ENCODE data around the gene GNRH2. TPM values are rescaled to one million over a fixed set of nuclear protein-coding genes. Genes with fewer than 3 reads are reported as not detected.

Gene GNRH2
- total and polyA plus RNA-seq, 2 of the 8 experiments (the other 6 are each of a cell fraction or from before 2014, with no cell fraction given) = 0.09 to 0.82 TPM

DNA sequence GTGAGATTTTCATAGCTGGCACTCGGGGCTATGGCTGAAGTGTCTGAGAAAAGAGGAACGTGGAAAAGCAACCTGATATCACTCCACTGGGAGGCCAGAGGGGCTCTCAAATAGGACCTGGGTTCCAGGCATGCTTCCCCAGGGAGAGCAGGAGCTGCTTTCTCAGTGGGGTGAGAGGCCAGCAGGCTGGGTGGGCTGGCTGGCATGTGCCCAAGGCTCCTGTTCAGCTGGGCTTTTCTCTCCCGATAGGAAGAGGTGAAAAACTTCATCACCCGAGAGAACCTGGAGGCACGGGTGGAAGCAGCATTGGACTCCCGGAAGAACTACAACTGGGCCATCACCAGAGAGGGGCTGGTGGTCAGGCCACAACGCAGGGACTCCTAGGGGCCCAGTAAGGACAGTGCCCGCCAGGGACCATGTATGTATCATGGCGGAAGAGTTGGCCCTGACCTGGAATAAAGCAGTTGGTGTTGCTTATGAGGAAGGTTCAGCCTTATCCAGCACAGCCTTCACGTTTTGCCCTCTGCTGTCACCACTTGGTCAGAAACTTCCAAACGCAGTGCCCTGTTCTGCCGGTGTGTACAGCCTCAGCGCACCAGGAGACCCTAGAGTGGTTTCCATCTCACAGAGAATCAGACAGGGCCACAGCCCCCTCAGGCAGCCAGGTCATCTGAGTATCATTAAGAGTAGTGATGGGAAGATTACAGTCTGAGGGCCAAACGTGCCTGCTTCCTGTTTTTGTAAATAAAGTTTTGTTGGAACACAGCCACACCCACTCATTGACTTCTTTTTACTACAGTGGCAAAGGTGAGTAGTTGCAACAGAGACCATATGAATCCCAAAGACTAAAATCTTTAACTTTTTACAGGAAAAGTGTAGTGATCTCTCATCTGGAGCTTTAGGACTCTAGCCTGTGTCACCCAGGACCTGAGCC, 4.3 kb downstream of the GNRH2 start:
- 95% methylated on average over 13 of the region's 14 CpGs; no CpG with 5 or more reads in 1 of the 2 experiments for WGBS, 2 experiments (ENCODE audit: extremely low coverage in 1 of 2, insufficient coverage in 1 of 2, insufficient read length in 1 of 2, insufficient replicate concordance in 2 of 2, low coverage in 1 of 2, low lambda C conversion rate in 2 of 2, missing lambda C conversion rate in 1 of 2)
- ChIA-PET POLR2A (ENCODE audit: partially characterized antibody) (interaction anchor here (1.1 kb wide), 1 partner anchor 21 kb away, joined by 3 read pairs; no protein-coding TSS in a partner anchor), CTCF (ENCODE audit: partially characterized antibody) (interaction anchor here (1.0 kb wide), 1 partner anchor 62 kb away, joined by 3 read pairs; no protein-coding TSS in a partner anchor)
- DNase-seq (ENCODE audit: low read depth in 1 of 2, low spot score in 2 of 2) = no peak
- Histone ChIP-seq H2BK120ac (replicated peaks; ENCODE audit: low read depth, low read length) (no peak overlapping the region), H3K79me1 (ENCODE audit: low read depth, low read length) (peaks cover 5% of the 10 kb centered on the region), H4K20me1 (replicated peaks in 1 of 2; ENCODE audit: control insufficient read depth in 1 of 2, insufficient read depth in 2 of 2, low read length in 2 of 2) (no peaks in the 10 kb centered on the region), H3K23me2 (ENCODE audit: low read depth, low read length) (peaks cover 8% of the 10 kb centered on the region), H3K9me3 (ENCODE audit: insufficient read depth in 2 of 2, low read depth in 1 of 2, low read length in 1 of 2) (no peaks in the 10 kb centered on the region), H3K27ac (ENCODE audit: low read depth, low read length) (no peak overlapping the region), H3K4ac (replicated peaks; ENCODE audit: insufficient read length, low read depth, low read length) (no peak overlapping the region), H4K5ac (ENCODE audit: insufficient read length, low read depth, low read length) (no peak overlapping the region), H2AK5ac (ENCODE audit: low read depth, low read length) (no peak overlapping the region), H2AFZ (ENCODE audit: low read length) (no peak overlapping the region), H3K36me3 (ENCODE audit: control insufficient read depth in 2 of 4, insufficient read depth in 4 of 4, low read length in 3 of 4) (peaks cover 9 to 23% (median 21%) of the 10 kb centered on the region in 4 experiments; a peak in 7 of 8 replicates), H3K79me2 (ENCODE audit: control insufficient read depth in 1 of 2, insufficient read depth in 2 of 2, low read length in 2 of 2) (peaks cover 0 to 6% of the 10 kb centered on the region in 2 experiments; a peak in 1 of 4 replicates), H3K4me3 (ENCODE audit: extremely low read depth in 1 of 4, insufficient read depth in 2 of 4, low read depth in 3 of 4, low read length in 4 of 4) (0 out of 8 replicates have a peak overlapping the region, but pooled peaks of 1 of the 4 experiments have one; percentile 81), H2BK5ac (ENCODE audit: low read depth, low read length) (no peak overlapping the region), H2BK15ac (ENCODE audit: low read length) (no peak overlapping the region), H4K91ac (replicated peaks; ENCODE audit: insufficient read length, low read length) (no peak overlapping the region), H2BK12ac (ENCODE audit: low read depth, low read length) (no peak overlapping the region), H4K8ac (ENCODE audit: extremely low read depth, insufficient read depth, low read length) (peak overlapping the region; percentile 64; the same call in 1 of the 2 replicates), H3K18ac (ENCODE audit: extremely low read depth, low read length) (no peak overlapping the region), H3K56ac (replicated peaks; ENCODE audit: insufficient read length, low read depth, low read length) (no peak overlapping the region), H3K4me2 (ENCODE audit: insufficient read depth in 1 of 2, low read depth in 2 of 2, low read length in 2 of 2) (peak overlapping the region; percentile 68 to 78), H3K9ac (replicated peaks in 1 of 4; ENCODE audit: extremely low read depth in 1 of 4, low read depth in 3 of 4, low read length in 3 of 4) (no peak overlapping the region), H3K27me3 (replicated peaks in 1 of 4; ENCODE audit: control insufficient read depth in 3 of 4, extremely low read depth in 1 of 4, insufficient read depth in 3 of 4, low read length in 3 of 4) (no peaks in the 10 kb centered on the region), H3K4me1 (replicated peaks in 1 of 4; ENCODE audit: control insufficient read depth in 3 of 4, insufficient read depth in 4 of 4, low read length in 3 of 4) (peaks cover 1 to 7% (median 2%) of the 10 kb centered on the region in 4 experiments; a peak in 4 of 7 replicates), H2BK20ac (ENCODE audit: low read length) (no peak overlapping the region), H3K23ac (ENCODE audit: insufficient read length) (no peak overlapping the region), H3K14ac (ENCODE audit: insufficient read length) (no peak overlapping the region)
- no peak for FAIRE-seq
- TF ChIP-seq, protein P1, sequence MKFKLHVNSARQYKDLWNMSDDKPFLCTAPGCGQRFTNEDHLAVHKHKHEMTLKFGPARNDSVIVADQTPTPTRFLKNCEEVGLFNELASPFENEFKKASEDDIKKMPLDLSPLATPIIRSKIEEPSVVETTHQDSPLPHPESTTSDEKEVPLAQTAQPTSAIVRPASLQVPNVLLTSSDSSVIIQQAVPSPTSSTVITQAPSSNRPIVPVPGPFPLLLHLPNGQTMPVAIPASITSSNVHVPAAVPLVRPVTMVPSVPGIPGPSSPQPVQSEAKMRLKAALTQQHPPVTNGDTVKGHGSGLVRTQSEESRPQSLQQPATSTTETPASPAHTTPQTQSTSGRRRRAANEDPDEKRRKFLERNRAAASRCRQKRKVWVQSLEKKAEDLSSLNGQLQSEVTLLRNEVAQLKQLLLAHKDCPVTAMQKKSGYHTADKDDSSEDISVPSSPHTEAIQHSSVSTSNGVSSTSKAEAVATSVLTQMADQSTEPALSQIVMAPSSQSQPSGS (IDR thresholded peaks at IDR 0.05; ENCODE audit: low read length) = no peak
- TF ChIP-seq BRCA1 (IDR thresholded peaks at IDR 0.05; ENCODE audit: low read depth, low read length) = no peak
- TF ChIP-seq HDAC2 (IDR thresholded peaks at IDR 0.05; ENCODE audit: borderline replicate concordance in 1 of 2, low read depth in 2 of 2, low read length in 2 of 2) = no peak
- TF ChIP-seq CTBP2 (IDR thresholded peaks at IDR 0.05; ENCODE audit: borderline replicate concordance, insufficient read depth, insufficient read length, low read length) = no peak
- no peak for TF ChIP-seq POLR2A (IDR thresholded peaks at IDR 0.05; ENCODE audit: control extremely low read depth in 1 of 2, low read depth in 2 of 2, low read length in 2 of 2)
- TF ChIP-seq, protein P2, sequence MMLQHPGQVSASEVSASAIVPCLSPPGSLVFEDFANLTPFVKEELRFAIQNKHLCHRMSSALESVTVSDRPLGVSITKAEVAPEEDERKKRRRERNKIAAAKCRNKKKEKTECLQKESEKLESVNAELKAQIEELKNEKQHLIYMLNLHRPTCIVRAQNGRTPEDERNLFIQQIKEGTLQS (IDR thresholded peaks at IDR 0.05; ENCODE audit: insufficient read depth, low read depth, low read length) = no peak
- no peak for TF ChIP-seq ZNF274 (IDR thresholded peaks at IDR 0.05; ENCODE audit: borderline replicate concordance, extremely low read depth, low read length)
- TF ChIP-seq TAF1 (IDR thresholded peaks at IDR 0.05; ENCODE audit: low read depth, low read length) = no peak

Measured in H1 (cell line).